ENCODE results near the gene MTRF1.

DNA sequence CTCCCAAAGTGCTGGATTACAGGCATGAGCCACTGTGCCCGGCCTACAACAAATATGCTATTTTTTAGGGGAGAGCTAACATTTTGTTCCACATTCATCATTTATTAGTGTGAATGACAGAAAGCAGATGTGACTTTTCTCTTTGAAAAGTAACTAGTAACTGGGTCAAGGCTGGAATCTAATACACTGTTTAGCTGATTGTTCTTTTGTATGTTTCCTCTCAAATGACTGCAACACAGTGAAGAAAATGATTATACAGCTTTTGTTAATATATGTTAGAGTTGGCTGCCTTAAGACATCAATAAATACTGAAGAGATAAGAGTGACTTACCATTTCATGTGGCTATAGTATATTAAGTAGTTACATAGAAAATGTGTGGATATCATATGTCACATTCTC is 27.0 kb downstream of the MTRF1 start:
- no peak for TF ChIP-seq POLR2A (IDR thresholded peaks at IDR 0.05)
- TF ChIP-seq, protein P1, sequence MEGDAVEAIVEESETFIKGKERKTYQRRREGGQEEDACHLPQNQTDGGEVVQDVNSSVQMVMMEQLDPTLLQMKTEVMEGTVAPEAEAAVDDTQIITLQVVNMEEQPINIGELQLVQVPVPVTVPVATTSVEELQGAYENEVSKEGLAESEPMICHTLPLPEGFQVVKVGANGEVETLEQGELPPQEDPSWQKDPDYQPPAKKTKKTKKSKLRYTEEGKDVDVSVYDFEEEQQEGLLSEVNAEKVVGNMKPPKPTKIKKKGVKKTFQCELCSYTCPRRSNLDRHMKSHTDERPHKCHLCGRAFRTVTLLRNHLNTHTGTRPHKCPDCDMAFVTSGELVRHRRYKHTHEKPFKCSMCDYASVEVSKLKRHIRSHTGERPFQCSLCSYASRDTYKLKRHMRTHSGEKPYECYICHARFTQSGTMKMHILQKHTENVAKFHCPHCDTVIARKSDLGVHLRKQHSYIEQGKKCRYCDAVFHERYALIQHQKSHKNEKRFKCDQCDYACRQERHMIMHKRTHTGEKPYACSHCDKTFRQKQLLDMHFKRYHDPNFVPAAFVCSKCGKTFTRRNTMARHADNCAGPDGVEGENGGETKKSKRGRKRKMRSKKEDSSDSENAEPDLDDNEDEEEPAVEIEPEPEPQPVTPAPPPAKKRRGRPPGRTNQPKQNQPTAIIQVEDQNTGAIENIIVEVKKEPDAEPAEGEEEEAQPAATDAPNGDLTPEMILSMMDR (IDR thresholded peaks at IDR 0.05) = no peak
